Measurements from ENCODE around the gene ANKRD60.

GRCh38 chr20:58268936-58269619, 40.6 kb upstream of the ANKRD60 start:
- no peak for TF ChIP-seq CTCF (IDR thresholded peaks at IDR 0.05; ENCODE audit: borderline replicate concordance, extremely low read depth, low read length, poor library complexity, severe bottlenecking)
- TF ChIP-seq EZH2 (IDR thresholded peaks at IDR 0.05; ENCODE audit: borderline replicate concordance, low read depth, low read length, severe bottlenecking) = no peak
